Thyroid gland (tissue), 4 donors: ENCODE results near the gene SHANK3.

Source experiments
- CTCF ChIP-seq, 6 experiments: fragments of 200-600 bp in 3 of 6; fragments of 450-650 bp in 3 of 6; sonication (generic) in 3 of 6; IDR thresholded peaks; one replicate each; pipeline ENCODE4 v1.5.1; 2016 to 2019; ENCODE audit warnings: antibody characterized with exemption in 6 of 6, mild to moderate bottlenecking in 2 of 6, inconsistent platforms in 1 of 6, moderate library complexity in 1 of 6
- POLR2A ChIP-seq, 2 donors: fragments of 450-650 bp; IDR thresholded peaks; one replicate each; pipeline ENCODE4 v1.6.1; 2017; ENCODE audit warnings: antibody characterized with exemption in 2 of 2, mild to moderate bottlenecking in 2 of 2, moderate library complexity in 1 of 2

- TF ChIP-seq CTCF (IDR thresholded peaks at IDR 0.05) (no peak), POLR2A (IDR thresholded peaks at IDR 0.05) (no peak)
These were observed 5.0 kb downstream of the SHANK3 start for GRCh38 chr22:50677493-50678217.
